Left colon (tissue), 2 donors: ENCODE results near the gene NCKAP5L. TPM values are rescaled to one million over a fixed set of nuclear protein-coding genes. Genes with fewer than 3 reads are reported as not detected.
A peak's percentile ranks its signal among the peaks of the same experiment; 100 is the strongest.

Experiments
- ATAC-seq: fragments of 200-7000 bp; cut with Tn5 transposase; one replicate; pipeline ENCODE4 v1.9.1; 2020; ENCODE audit warnings: mild to moderate bottlenecking, moderate library complexity
- DNase-seq, 2 donors: peaks; one replicate each; pipeline ENCODE4 v3.0.0-alpha.2; 2020
- intact Hi-C, 2 donors: fragments of 100-400 bp; cut with DNase I in 1 of 2; cut with micrococcal nuclease in 1 of 2; formaldehyde crosslinking; loops; one replicate each; pipeline versions ENCODE4 v1.11.2 to v1.14.0; 2022; cut with DNase I, micrococcal nuclease
- total RNA-seq, 2 donors: library from RNA; stranded (reverse); fragmentation: NEBNext Ultra II Directional; extraction: Animal tissue kit (Norgen Biotek cat#: 25700); gene quantifications; one replicate each; pipeline ENCODE4 v1.2.1, GENCODE V29; 2021
- donor health status: DM: no; HTN: no; CAD: no.
- donor health status: DM: yes; HTN: yes; CAD: no.

Gene NCKAP5L
- total RNA-seq, 2 donors from 2014 or later = 3.7 to 4.8 TPM

DNA sequence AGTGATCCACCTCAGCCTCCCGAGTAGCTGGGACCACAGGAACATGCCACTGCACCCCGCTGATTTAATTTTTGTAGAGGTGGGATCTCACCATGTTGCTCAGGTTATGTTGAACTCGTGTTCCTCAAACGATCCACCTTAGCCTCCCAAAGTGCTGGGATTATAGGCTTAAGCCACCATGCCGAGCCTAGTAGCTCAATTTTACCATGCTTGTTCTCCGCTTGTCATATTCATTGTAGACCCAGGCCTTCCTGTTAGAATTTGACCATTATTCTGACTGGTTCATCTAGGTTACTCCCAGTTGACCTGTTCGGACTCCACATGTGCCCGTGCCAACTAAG, 62.1 kb downstream of the NCKAP5L start:
- ATAC-seq (peak; percentile 11), DNase-seq (no peak)
- intact Hi-C loops = no loop called here

DNA sequence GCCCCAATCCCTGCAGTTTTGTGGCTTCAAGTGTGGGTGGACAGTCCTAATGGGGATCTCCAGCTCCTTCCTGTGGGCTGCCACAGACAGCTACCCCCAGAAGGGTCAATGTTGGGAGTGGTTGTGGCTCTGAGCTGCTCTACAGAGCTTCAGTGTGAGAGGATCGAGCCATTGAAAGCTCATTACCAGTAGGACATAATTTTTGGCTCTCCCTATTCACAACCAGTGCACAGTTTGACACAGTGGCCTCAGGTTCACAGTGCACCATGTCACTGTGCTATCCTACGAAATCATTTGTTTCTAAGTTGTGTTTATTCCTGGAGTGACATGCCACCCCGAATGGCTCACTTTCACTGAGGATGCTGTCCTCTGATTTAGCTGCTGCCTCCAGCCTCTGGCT, 64.1 kb downstream of the NCKAP5L start:
- intact Hi-C loops = no loop called here
- DNase-seq (no peak), ATAC-seq (no peak)

DNA sequence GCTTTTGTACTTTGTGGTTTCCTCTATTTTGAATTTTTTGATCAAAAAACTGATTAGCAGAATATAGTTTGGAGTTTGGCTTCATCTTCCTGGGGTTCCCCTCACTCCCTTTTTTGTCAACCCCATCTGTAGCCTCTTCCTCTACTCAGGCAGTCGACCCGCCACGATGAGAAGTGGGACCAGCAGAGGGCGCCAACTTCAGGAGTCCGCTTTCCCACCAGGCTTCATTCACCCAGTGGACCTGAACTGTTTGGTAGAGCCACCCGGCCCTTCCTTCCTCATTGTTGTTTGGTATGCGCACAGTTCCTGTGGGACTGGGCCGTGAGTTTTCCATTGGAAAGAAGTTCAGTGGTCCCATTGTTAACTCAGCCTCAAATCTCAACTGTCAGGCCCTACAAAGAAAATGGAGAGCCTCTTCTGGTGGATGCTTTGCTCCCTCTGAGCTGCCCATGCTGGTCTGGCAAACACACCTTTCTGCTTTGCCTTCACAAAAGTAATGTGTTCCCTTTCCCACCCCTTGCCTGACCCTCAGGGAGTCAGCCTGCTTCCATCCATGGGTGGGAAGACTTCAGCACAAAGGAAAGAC, 65.1 kb downstream of the NCKAP5L start:
- DNase-seq = peak; percentile 38 to 82
- intact Hi-C loops = no loop called here
- ATAC-seq = peak; percentile 56

DNA sequence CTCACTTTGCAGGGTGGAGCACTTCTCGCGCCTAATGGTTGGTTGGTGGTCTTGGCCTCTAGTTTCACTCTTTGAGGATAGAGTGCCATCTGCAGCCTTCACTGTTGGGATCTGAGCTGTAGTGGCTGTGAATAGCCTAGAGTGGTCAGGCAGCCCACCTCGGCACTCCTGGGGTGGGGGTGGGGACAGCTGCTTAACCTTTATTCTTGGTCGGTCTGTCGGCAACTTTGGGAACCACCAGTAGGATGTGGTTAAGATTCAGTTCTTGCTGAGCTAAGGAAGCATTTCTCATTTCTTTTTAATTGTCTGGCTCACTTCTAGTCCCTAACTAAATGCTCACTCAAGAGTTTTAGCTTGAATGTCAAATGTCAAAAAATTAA, 65.8 kb downstream of the NCKAP5L start:
- DNase-seq = no peak
- no peak for ATAC-seq
- intact Hi-C loops = no loop called here

DNA sequence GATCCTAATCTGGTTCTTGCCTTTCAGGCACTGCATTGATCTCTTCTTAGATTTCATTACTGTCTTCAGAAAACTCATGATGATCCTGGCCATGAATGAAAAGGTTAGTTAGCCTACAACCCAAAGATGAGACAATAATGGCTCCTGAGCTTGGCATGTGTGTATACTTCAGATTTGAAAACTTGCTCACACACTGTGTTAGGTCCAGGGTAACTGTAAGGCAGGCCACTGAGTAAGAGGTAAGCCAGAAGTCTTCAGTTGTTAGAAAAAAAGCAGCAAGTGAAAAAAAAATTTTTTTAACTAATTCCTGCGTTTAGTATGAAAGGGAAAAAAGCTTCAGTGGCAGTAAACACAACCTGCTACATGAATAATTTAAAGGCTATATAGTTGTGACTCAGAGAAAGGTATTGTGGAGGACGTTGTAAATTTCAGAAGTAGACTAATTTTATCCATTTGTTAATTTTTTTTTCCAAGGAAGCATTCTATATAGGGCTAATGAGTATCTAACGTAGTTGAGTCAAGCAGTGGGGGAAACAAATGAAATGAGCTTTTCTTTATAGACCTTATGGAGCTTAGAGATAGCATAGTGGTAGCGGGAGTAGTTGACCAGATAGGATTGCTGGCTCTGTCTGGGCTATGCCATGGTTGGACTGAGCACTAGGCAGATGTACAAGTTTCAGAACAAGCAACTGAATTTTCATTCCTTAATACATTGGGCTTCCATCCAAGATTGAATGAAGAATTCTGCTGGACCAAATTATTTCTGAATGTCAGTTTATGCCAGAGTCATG, 66.3 kb downstream of the NCKAP5L start:
- ATAC-seq = no peak
- intact Hi-C loops = no loop called here
- DNase-seq = no peak

DNA sequence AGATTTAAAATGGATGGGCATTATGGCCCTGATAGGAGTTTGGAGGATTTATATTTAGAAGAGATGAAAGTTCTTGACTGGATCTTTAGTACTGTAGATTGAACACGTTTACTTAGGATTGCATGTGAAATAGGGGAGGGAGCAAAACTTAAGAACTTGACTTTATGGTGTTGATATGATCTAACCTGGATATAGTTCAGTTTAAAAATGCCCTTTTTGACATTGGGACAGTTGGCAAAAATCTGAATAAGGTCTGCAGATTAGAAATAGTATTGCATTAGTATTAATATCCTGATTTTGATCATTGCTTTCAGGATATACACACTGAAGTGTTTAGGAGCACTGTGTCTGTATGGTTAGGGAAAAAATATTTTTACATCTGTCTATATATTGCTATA, 77.2 kb downstream of the NCKAP5L start:
- intact Hi-C loops = no loop called here
- ATAC-seq = no peak
- no peak for DNase-seq

DNA sequence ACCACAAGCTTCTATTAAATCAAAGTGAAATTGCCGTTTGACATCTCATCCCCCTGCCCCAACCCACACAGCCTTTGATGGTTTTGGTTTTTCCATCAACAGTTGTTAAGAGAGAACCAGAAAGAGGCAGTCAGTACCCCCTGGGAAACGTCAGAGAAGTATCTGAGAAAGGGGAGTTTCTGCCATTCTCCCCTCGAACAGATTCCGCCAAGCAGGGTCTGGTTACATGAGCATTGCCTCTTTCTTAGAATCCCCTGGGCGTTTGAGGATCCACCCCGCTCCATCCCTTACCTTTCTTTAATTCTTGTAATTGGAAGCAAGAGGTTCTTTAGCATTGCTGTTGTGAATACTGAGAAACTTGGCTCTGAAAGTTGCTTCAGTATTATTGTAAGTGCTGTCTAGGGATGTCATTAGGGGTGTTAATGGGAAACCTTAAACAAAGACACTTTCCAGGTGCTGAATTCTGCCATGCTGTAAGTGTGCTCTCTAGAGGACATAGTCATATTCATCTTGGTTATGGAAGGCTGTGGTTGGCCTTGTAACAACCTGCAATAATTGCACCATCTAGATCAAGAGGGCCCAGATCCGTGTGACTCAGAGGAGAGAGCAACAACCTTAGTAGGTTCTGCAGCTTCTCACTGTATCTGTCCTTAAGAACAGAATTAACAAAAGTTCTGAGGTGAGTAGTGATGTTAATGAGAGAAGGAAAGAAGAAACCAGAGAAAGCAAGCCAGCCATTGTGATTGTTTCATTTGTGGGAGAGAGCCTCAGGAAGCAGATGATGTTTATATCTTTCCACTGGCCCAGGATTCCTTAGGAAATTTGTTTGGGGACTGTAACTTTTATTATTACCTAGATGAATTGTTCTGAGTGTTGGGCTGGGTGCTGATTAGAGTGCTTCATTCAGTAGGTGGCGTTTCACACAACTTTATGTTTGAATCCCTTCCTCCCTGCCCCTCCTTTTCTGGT, 77.9 kb downstream of the NCKAP5L start:
- intact Hi-C loops = no loop called here
- ATAC-seq = peak; percentile 66

DNA sequence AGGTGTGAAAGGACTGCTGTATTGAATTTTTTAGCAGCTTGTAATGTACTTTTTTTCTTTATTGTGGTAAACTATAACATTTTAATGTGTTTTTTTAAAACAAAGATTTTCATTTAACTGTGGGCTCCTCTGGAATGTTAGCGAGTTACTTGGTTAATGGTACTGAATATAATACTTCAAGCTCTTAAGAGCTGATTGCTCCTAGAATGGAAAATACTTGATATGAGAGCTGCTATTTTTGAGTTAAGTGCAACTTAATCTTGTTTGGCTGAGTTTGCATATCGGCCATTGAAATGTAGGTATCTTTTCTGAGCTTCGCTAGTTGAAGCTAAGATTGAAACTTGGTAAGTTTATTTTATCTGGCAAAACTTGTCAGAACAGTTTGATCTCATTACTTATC, 79.4 kb downstream of the NCKAP5L start:
- DNase-seq (no peak), ATAC-seq (no peak)
- intact Hi-C loops = no loop called here

More for the DNA sequence above, 77.9 kb downstream of the NCKAP5L start:
- no peak for DNase-seq

DNA sequence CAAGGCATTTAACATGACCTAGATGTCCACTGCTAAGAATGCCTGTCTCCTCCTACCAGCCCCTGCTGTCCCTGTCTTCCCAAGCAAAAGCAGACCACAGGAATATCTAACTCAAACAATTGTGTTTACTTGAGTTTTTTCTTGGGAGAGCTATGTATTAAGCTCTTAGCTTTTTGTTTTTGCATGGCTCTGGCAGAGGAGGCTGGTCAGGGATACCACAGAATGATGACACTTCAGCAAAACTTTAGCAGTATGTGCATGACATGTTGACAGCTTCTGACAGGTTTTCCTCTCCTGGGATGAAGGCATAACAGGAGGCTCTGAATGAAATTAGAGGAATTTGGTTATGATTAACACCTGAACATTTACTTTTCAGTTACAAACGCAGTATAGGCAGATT, 79.9 kb downstream of the NCKAP5L start:
- no peak for DNase-seq
- ATAC-seq = no peak
- intact Hi-C loops = no loop called here

DNA sequence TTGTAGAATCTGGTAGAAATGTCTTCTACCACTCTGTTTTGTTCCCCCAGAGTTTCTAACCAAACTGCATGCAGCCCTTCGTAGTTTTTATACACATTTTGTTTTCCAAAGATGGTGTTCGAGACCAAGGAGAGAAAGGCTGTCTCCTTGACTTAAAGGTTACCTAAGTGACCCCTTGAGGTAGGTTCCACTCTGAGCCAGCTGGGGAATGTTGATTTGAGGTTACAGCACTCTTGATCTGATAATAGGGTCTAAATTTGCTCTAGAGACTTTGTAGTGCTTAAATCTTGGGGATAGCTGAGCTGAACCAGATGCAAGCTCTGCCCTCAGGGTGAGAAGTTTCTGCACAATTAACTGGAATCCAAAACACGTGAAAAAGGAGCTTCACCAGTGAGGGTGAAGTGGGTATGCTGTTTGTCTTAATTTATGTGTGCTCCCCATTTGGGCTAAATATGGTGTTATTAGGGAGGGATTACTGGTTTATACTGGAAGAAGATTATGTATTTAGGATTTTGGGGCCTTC, 83.8 kb downstream of the NCKAP5L start:
- intact Hi-C loops = no loop called here
- no peak for DNase-seq
- no peak for ATAC-seq

DNA sequence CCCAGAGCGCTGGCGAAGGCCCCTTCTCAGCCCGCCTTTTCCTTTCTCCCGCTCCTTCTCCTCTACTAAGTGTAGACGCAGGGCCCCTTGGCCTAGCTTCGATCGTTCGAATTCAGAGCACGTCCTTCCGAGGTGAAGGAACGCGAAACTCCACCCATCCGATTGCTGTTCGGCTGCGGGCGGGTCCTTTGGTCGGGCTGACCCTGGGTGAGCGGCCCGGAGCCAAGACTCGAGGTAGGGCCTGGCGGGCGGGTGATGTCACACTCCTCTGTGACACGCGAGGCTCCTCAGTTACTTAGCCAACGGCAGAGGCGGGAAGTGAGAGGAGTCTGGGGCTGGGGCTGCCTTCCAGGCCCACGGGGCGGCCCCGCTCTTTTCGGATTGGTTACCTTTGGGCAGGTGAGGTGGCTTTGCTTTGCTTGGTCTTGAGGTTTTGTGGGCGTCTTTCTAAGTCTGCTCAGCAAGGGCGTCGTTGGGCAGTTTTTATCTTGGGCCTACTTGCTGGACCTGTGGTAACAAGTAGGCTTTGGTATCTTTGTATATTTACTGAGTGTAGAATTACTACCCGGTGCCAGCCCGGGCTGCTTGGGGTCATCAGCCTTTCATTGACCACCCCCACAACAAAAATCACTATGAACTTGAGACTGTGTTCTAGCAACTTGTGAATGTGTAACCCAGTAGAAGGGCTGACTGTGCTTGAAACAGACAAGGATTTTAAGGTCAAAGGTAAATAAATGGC, 86.2 kb downstream of the NCKAP5L start:
- peak; percentile 91 to 95 for DNase-seq
- intact Hi-C loops = no loop called here
- ATAC-seq = peak; percentile 83

Other genes with a start within 250 kb of the NCKAP5L start
- gene FAM186B, start 222.8 kb downstream of the NCKAP5L start, total RNA-seq = under 1 TPM; 0.25 to 0.31 TPM
- 10 to 100 TPM; 12.6 to 13.6 TPM for gene PRPF40B, start 204.9 kb downstream of the NCKAP5L start, total RNA-seq
- 1 to 10 TPM; 2.9 to 8.0 TPM for gene FMNL3, start 121.0 kb downstream of the NCKAP5L start, total RNA-seq
- gene TMBIM6, start 86.9 kb downstream of the NCKAP5L start, total RNA-seq = 100 to 1,000 TPM; 880 to 918 TPM
- gene BCDIN3D, start 14.7 kb upstream of the NCKAP5L start, total RNA-seq = 1 to 10 TPM; 2.7 to 4.7 TPM
- gene FAIM2, start 75.5 kb upstream of the NCKAP5L start, total RNA-seq = 1 to 10 TPM; 1.2 to 2.3 TPM
- gene AQP2, start 122.3 kb upstream of the NCKAP5L start, total RNA-seq = not detected
- not detected for gene AQP5, start 133.5 kb upstream of the NCKAP5L start, total RNA-seq
- gene AQP6, start 144.5 kb upstream of the NCKAP5L start, total RNA-seq = not detected
- 10 to 100 TPM; 20.0 to 25.4 TPM for gene RACGAP1, start 197.1 kb upstream of the NCKAP5L start, total RNA-seq
- gene ASIC1, start 229.2 kb upstream of the NCKAP5L start, total RNA-seq = 1 to 10 TPM in 1 of 2 donors, under 1 TPM in 1; 0.55 to 1.9 TPM